GM12892 (cell line): Measurements from ENCODE around the gene BACE2.

Experiments used
- POLR2A ChIP-seq: IDR thresholded peaks from 2 replicates; pipeline ENCODE4 v1.6.1; 2011; ENCODE audit warnings: low read depth, low read length, control low read depth
- POLR2AphosphoS5 ChIP-seq: IDR thresholded peaks from 2 replicates; pipeline ENCODE4 v1.6.1; 2011; ENCODE audit warnings: low read depth, low read length, control low read depth

GRCh38 chr21:41128981-41129380 is 39.0 kb upstream of the BACE2 start:
- TF ChIP-seq POLR2AphosphoS5 = no peak
- no peak for TF ChIP-seq POLR2A
